Stomach (tissue), 4 donors: Measurements from ENCODE around the gene JOSD1.
A peak's percentile ranks its signal among the peaks of the same experiment; 100 is the strongest.

Experiments used
- EP300 ChIP-seq: sonication (generic); formaldehyde crosslinking; IDR thresholded peaks from one replicate; pipeline ENCODE4 v1.6.1; 2017; ENCODE audit warnings: antibody characterized with exemption
- POLR2A ChIP-seq, 4 donors: fragments of 450-650 bp; IDR thresholded peaks; one replicate each; pipeline ENCODE4 v1.6.1; 2016; ENCODE audit warnings: antibody characterized with exemption in 4 of 4, control low read depth in 2 of 4, mild to moderate bottlenecking in 1 of 4, moderate library complexity in 1 of 4
- POLR2AphosphoS5 ChIP-seq, 3 donors: sonication (generic); formaldehyde crosslinking; IDR thresholded peaks; one replicate each; pipeline ENCODE4 v1.6.1; 2016; ENCODE audit warnings: antibody characterized with exemption in 3 of 3
- TF ChIP-seq, protein P1 (sequence below), 7 experiments: fragments of 450-650 bp in 4 of 7; fragments of 200-600 bp in 3 of 7; sonication (generic) in 3 of 7; IDR thresholded peaks; one replicate each; pipeline ENCODE4 v1.5.1; 2016 to 2019; ENCODE audit warnings: antibody characterized with exemption in 7 of 7, control low read depth in 2 of 7, mild to moderate bottlenecking in 1 of 7

DNA sequence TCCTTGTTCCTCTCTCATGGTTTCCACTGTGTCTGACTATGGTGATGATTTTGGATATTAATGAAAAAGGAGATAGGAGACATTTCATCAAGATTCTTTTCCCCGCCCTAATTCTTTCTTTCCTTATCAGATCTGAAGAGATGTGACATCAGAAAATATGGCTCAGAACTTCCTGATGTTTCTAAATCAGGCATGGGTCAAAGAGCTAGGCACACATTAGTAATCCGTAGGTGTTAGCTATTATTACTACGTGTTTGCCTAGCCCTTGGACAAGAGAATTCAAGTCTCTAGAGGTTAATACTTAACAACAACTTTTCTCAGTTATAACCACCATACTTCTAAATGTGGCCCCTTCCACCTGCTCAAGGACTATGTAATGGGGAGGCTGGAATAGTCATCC is 5.8 kb downstream of the JOSD1 start:
- TF ChIP-seq, protein P1, sequence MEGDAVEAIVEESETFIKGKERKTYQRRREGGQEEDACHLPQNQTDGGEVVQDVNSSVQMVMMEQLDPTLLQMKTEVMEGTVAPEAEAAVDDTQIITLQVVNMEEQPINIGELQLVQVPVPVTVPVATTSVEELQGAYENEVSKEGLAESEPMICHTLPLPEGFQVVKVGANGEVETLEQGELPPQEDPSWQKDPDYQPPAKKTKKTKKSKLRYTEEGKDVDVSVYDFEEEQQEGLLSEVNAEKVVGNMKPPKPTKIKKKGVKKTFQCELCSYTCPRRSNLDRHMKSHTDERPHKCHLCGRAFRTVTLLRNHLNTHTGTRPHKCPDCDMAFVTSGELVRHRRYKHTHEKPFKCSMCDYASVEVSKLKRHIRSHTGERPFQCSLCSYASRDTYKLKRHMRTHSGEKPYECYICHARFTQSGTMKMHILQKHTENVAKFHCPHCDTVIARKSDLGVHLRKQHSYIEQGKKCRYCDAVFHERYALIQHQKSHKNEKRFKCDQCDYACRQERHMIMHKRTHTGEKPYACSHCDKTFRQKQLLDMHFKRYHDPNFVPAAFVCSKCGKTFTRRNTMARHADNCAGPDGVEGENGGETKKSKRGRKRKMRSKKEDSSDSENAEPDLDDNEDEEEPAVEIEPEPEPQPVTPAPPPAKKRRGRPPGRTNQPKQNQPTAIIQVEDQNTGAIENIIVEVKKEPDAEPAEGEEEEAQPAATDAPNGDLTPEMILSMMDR (IDR thresholded peaks at IDR 0.05) = no peak
- TF ChIP-seq POLR2A (IDR thresholded peaks at IDR 0.05) (no peak), EP300 (no peak), POLR2AphosphoS5 (IDR thresholded peaks at IDR 0.05) (peak in 1 of 3 donors; percentile 20)
